ENCODE measurements around the gene ZEB2. TPM values are rescaled to one million over a fixed set of nuclear protein-coding genes. Genes with fewer than 3 reads are reported as not detected.

The ZEB2 gene
- total and polyA plus RNA-seq, 4 donors = 7.6 to 39.6 (median 22.2) TPM

DNA sequence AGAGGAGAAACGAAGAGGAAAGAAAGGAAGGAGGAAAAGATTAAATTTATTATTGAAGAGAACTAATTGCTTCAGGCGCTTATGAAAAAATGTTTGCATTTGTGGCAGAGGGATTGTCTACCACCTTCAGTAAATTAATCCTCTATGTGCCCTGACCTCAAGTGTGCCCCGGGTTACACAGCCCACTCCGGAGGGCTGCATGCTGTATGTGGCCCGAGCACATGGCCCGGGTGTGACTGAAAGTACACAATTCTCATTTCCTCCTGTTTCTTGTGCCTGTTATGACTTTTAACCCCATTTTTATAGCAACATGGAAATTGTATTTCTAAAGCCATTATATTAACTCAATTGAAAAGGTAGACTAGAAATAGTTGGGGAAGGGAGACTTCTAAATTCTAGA, 38.8 kb downstream of the ZEB2 start:
- peaks cover 0 to 4% (median under 1%) of the 10 kb centered on the region in 4 donors for H3K4me1 ChIP-seq (ENCODE audit: control insufficient read depth in 4 of 4, insufficient read depth in 4 of 4, low read length in 3 of 4)
- no peak overlapping the region for H3K4me3 ChIP-seq (ENCODE audit: low read depth in 1 of 3, low read length in 3 of 3)
- H3K27ac ChIP-seq (ENCODE audit: low read depth in 1 of 2, low read length in 2 of 2) = no peak overlapping the region
- H3K27me3 ChIP-seq (ENCODE audit: control insufficient read depth in 4 of 4, insufficient read depth in 4 of 4, low read length in 3 of 4) = no peaks in the 10 kb centered on the region
- TF ChIP-seq YY1 (IDR thresholded peaks at IDR 0.05) (no peak), GABPA (IDR thresholded peaks at IDR 0.05 in 1 of 2, conservative IDR thresholded peaks at IDR 0.05 in 1 of 2) (no peak)
- WGBS = 56% methylated on average over 6 of the region's 6 CpGs
- no peak overlapping the region for H3K9ac ChIP-seq (ENCODE audit: low read depth in 1 of 2, low read length in 2 of 2)
- H3K9me3 ChIP-seq (ENCODE audit: control insufficient read depth in 4 of 4, low read length in 3 of 4) = no peaks in the 10 kb centered on the region
- no peaks in the 10 kb centered on the region for H3K36me3 ChIP-seq (ENCODE audit: control insufficient read depth in 4 of 4, insufficient read depth in 3 of 4, low read depth in 1 of 4, low read length in 3 of 4)
- no peak for DNase-seq (ENCODE audit: low spot score)

DNA sequence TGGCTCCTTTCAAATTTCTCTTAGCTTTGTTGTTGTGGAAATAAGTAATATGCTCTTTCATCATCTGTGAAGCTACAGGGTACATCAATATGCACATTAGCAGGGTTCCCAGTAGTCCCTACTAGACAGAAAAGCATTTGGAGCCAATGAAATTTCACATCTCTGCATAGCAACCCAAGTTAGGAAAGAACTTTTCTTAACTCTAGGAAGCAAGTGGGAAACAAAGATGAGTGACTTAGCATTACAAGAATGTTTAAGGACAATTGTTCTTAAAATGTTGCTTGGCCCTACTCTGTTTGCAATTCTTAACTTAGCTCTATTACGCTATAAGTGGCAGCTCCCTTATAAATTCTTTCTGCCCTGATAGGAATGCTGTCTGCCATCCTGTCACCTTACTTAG, 39.6 kb downstream of the ZEB2 start:
- 88% methylated on average over 1 of the region's 1 CpG for WGBS
- H3K36me3 ChIP-seq (ENCODE audit: control insufficient read depth in 4 of 4, insufficient read depth in 3 of 4, low read depth in 1 of 4, low read length in 3 of 4) = no peaks in the 10 kb centered on the region
- no peak overlapping the region for H3K4me3 ChIP-seq (ENCODE audit: low read depth in 1 of 3, low read length in 3 of 3)
- DNase-seq (ENCODE audit: low spot score) = no peak
- no peak overlapping the region for H3K9ac ChIP-seq (ENCODE audit: low read depth in 1 of 2, low read length in 2 of 2)
- no peaks in the 10 kb centered on the region for H3K27me3 ChIP-seq (ENCODE audit: control insufficient read depth in 4 of 4, insufficient read depth in 4 of 4, low read length in 3 of 4)
- no peak overlapping the region for H3K27ac ChIP-seq (ENCODE audit: low read depth in 1 of 2, low read length in 2 of 2)
- H3K4me1 ChIP-seq (ENCODE audit: control insufficient read depth in 4 of 4, insufficient read depth in 4 of 4, low read length in 3 of 4) = peaks cover 0 to 4% (median 0%) of the 10 kb centered on the region in 4 donors
- TF ChIP-seq YY1 (IDR thresholded peaks at IDR 0.05) (no peak), TAF1 (conservative IDR thresholded peaks at IDR 0.05) (no peak), HNF4G (IDR thresholded peaks at IDR 0.05) (no peak), EGR1 (IDR thresholded peaks at IDR 0.05; ENCODE audit: low read depth in 2 of 2) (no peak), NR2F2 (IDR thresholded peaks at IDR 0.05) (no peak), SP1 (IDR thresholded peaks at IDR 0.05) (no peak), RXRA (IDR thresholded peaks at IDR 0.05) (no peak)
- TF ChIP-seq, protein P1, sequence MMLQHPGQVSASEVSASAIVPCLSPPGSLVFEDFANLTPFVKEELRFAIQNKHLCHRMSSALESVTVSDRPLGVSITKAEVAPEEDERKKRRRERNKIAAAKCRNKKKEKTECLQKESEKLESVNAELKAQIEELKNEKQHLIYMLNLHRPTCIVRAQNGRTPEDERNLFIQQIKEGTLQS (IDR thresholded peaks at IDR 0.05) = no peak
- H3K9me3 ChIP-seq (ENCODE audit: control insufficient read depth in 4 of 4, low read length in 3 of 4) = no peaks in the 10 kb centered on the region

DNA sequence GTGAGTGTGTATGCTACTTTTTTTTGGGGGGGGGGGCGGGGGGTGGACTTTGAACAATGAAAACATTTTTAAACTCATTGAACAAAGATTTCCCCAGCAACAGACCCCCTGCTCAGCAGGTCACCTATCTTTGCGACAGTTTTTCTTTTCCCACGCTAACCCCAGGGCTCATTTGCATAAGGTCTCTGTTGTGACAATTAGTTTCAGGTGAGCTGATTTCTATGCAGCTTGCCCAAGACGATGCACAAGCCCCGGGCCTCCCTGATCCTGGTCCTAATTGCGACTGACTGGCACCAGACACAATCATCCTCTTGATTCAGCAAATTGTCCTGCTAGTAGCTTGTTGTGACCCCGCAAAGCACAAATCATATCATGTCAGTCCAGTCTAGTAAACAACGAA, 40.3 kb downstream of the ZEB2 start:
- H3K4me1 ChIP-seq (ENCODE audit: control insufficient read depth in 4 of 4, insufficient read depth in 4 of 4, low read length in 3 of 4) = peaks cover 0 to 4% (median 0%) of the 10 kb centered on the region in 4 donors
- 50% methylated on average over 8 of the region's 8 CpGs for WGBS
- no peak for DNase-seq (ENCODE audit: low spot score)

More for the DNA sequence above, 40.3 kb downstream of the ZEB2 start:
- Histone ChIP-seq H3K9ac (ENCODE audit: low read depth in 1 of 2, low read length in 2 of 2) (no peak overlapping the region), H3K4me3 (ENCODE audit: low read depth in 1 of 3, low read length in 3 of 3) (no peak overlapping the region), H3K27ac (ENCODE audit: low read depth in 1 of 2, low read length in 2 of 2) (no peak overlapping the region), H3K36me3 (ENCODE audit: control insufficient read depth in 4 of 4, insufficient read depth in 3 of 4, low read depth in 1 of 4, low read length in 3 of 4) (no peaks in the 10 kb centered on the region), H3K9me3 (ENCODE audit: control insufficient read depth in 4 of 4, low read length in 3 of 4) (no peaks in the 10 kb centered on the region), H3K27me3 (ENCODE audit: control insufficient read depth in 4 of 4, insufficient read depth in 4 of 4, low read length in 3 of 4) (no peaks in the 10 kb centered on the region)
- no peak for TF ChIP-seq YY1 (IDR thresholded peaks at IDR 0.05)
- no peak for TF ChIP-seq RXRA (IDR thresholded peaks at IDR 0.05)
- TF ChIP-seq HNF4A (conservative IDR thresholded peaks at IDR 0.05) = no peak
- TF ChIP-seq, protein P2, sequence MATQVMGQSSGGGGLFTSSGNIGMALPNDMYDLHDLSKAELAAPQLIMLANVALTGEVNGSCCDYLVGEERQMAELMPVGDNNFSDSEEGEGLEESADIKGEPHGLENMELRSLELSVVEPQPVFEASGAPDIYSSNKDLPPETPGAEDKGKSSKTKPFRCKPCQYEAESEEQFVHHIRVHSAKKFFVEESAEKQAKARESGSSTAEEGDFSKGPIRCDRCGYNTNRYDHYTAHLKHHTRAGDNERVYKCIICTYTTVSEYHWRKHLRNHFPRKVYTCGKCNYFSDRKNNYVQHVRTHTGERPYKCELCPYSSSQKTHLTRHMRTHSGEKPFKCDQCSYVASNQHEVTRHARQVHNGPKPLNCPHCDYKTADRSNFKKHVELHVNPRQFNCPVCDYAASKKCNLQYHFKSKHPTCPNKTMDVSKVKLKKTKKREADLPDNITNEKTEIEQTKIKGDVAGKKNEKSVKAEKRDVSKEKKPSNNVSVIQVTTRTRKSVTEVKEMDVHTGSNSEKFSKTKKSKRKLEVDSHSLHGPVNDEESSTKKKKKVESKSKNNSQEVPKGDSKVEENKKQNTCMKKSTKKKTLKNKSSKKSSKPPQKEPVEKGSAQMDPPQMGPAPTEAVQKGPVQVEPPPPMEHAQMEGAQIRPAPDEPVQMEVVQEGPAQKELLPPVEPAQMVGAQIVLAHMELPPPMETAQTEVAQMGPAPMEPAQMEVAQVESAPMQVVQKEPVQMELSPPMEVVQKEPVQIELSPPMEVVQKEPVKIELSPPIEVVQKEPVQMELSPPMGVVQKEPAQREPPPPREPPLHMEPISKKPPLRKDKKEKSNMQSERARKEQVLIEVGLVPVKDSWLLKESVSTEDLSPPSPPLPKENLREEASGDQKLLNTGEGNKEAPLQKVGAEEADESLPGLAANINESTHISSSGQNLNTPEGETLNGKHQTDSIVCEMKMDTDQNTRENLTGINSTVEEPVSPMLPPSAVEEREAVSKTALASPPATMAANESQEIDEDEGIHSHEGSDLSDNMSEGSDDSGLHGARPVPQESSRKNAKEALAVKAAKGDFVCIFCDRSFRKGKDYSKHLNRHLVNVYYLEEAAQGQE (IDR thresholded peaks at IDR 0.05) = no peak
- TF ChIP-seq FOXA2 (IDR thresholded peaks at IDR 0.05) = no peak
- TF ChIP-seq GABPA (IDR thresholded peaks at IDR 0.05 in 1 of 2, conservative IDR thresholded peaks at IDR 0.05 in 1 of 2) = no peak
- no peak for TF ChIP-seq TAF1 (conservative IDR thresholded peaks at IDR 0.05)
- TF ChIP-seq EGR1 (IDR thresholded peaks at IDR 0.05; ENCODE audit: low read depth in 2 of 2) = no peak
- no peak for TF ChIP-seq SP1 (IDR thresholded peaks at IDR 0.05)
- TF ChIP-seq RAD21 (IDR thresholded peaks at IDR 0.05) = no peak
